Ishikawa (cell line): ENCODE measurements around the gene PHF21A.

ENCODE experiments used
- CEBPB ChIP-seq: IDR thresholded peaks from 2 replicates; pipeline ENCODE4 v1.6.1; 2012
- CREB1 ChIP-seq: IDR thresholded peaks from 2 replicates; pipeline ENCODE4 v1.6.1; 2012; ENCODE audit warnings: low read depth
- EGR1 ChIP-seq: IDR thresholded peaks from 2 replicates; pipeline ENCODE4 v1.6.1; 2012
- EP300 ChIP-seq: IDR thresholded peaks from 2 replicates; pipeline ENCODE4 v1.6.1; 2012; ENCODE audit warnings: borderline replicate concordance
- FOXM1 ChIP-seq: IDR thresholded peaks from 2 replicates; pipeline ENCODE4 v1.6.1; 2012; ENCODE audit warnings: low read depth, borderline replicate concordance
- NFIC ChIP-seq: IDR thresholded peaks from 2 replicates; pipeline ENCODE4 v1.6.1; 2012
- RAD21 ChIP-seq: IDR thresholded peaks from 2 replicates; pipeline ENCODE4 v1.6.1; 2012; ENCODE audit warnings: low read depth
- REST ChIP-seq: IDR thresholded peaks from 2 replicates; pipeline ENCODE4 v1.6.1; 2012; ENCODE audit warnings: low read depth, mild to moderate bottlenecking
- TCF12 ChIP-seq: IDR thresholded peaks from 2 replicates; pipeline ENCODE4 v1.6.1; 2012; ENCODE audit warnings: low read depth
- TEAD4 ChIP-seq: IDR thresholded peaks from 2 replicates; pipeline ENCODE4 v1.6.1; 2012
- USF1 ChIP-seq: IDR thresholded peaks from 2 replicates; pipeline ENCODE4 v1.6.1; 2012
- YY1 ChIP-seq: IDR thresholded peaks from 2 replicates; pipeline ENCODE4 v1.6.1; 2012; ENCODE audit warnings: low read depth
- ZBTB7A ChIP-seq: IDR thresholded peaks from 2 replicates; pipeline ENCODE4 v1.6.1; 2012; ENCODE audit warnings: low read depth
- TF ChIP-seq, protein P1 (sequence below): IDR thresholded peaks from 2 replicates; pipeline ENCODE4 v1.6.1; 2012

Gene PHF21A

DNA sequence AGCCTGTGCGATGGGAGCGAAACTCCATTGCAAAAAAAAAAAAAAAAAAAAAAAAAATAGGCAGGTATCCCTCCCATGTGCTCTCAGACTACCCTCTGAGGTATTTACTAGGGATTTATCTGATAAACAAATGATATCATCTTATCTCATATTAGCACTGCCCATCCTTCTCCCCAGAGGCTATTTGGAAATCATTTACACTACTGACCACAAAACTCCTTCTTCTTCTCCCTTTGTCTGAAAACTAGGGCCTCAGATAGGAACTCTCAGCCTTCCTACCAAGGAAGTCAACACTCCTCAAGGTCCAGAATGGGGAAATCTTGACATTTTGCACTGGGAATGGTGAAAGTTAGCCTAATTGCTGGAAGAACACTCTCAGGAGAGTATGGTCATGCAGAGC is 152.4 kb downstream of the PHF21A start:
- TF ChIP-seq EGR1 (no peak), TCF12 (no peak), USF1 (no peak), CREB1 (no peak), YY1 (no peak), CEBPB (no peak), REST (no peak)
- TF ChIP-seq, protein P1, sequence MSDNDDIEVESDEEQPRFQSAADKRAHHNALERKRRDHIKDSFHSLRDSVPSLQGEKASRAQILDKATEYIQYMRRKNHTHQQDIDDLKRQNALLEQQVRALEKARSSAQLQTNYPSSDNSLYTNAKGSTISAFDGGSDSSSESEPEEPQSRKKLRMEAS, result no peak

GRCh38 chr11:45967506-45967905 is 153.7 kb downstream of the PHF21A start:
- TF ChIP-seq CEBPB (no peak), REST (no peak), TCF12 (no peak)

- TF ChIP-seq RAD21 (peak; percentile 83), CREB1 (no peak), NFIC (no peak), EGR1 (no peak), CEBPB (no peak), TCF12 (no peak), TEAD4 (no peak), FOXM1 (no peak), REST (no peak), YY1 (peak; percentile 71), USF1 (no peak), ZBTB7A (no peak)
- TF ChIP-seq, protein P1, result peak; percentile 32; the same call in 1 of the 2 replicates
These were observed 156.3 kb downstream of the PHF21A start for GRCh38 chr11:45964911-45965389.

DNA sequence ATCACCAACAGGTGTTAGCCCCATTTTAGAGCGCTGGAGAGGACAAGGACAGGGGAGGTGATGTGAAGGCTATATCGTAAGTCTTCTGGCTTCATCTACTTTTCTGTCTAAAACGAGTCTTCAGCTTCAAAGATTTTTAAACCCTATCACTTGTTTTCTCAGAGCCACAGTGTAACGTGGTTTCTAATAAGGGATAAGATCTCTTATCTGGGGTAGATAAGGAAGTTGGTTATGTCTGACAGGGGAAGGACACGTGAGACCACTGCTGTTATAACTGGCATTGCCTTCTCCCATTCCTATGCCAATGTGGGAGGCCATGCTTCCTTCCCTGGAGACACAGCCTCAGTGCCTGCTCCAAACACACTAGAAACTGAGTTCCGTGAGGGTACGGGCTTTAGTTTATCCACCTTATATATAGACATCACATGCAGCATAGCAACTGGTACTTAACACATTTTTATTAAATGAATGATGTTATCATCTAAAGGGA is 159.5 kb downstream of the PHF21A start:
- TF ChIP-seq NFIC (no peak), EP300 (no peak), ZBTB7A (no peak), CEBPB (no peak), RAD21 (no peak), FOXM1 (no peak), REST (no peak), USF1 (no peak), TEAD4 (no peak), TCF12 (no peak)
- TF ChIP-seq, protein P1, result no peak
